GM12864 (cell line): ENCODE measurements around the gene MT2A.

Experiments used
- DNase-seq: peaks from one replicate; pipeline ENCODE4 v3.0.0-alpha.2; 2011; ENCODE audit warnings: low read depth
- H3K4me3 ChIP-seq: 2 replicates; pipeline ENCODE4 v1.5.1; 2011; ENCODE audit warnings: mild to moderate bottlenecking, low read depth, low read length, control low read depth
- TF ChIP-seq, protein P1 (sequence below): IDR thresholded peaks from 2 replicates; pipeline ENCODE4 v1.5.1; 2011; ENCODE audit warnings: low read depth, mild to moderate bottlenecking, moderate library complexity, low read length, control low read depth, inconsistent platforms; ENCODE audit errors: missing control alignments

MT2A gene

DNA sequence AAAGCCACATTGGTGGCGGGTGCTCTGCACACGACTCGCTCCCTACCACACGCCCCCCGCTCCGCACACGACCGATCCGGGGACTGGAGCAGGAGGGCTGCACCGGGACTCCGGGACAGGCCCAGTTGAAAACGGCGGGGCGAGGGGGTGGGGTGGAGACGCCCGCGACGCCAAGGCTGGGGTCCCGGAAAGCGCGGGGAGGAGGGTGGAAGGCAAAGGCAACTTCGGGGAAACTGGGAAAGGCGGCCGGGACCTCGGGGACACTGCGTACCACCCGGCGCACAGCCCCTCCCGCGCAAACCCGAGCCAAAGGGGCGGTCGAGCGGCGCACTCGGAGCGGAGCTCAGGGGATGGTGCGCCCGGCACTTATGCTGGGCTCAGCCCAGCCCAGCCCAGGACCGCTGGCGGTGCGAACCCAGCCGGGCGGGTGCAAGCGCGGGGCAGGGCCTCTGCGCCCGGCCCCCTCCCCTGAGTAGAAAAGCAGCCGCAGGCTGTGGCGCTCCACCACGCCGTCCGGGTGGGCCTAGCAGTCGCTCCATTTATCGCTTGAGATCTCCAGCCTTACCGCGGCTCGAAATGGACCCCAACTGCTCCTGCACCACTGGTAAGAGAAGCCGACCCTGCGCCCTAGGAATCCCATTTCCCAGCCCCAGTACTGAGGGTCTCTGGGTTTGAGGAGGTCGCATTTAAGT lies 23.9 kb downstream of the MT2A start, which contains the start of gene MT1M:
MT1M (plus strand) TSS at position 504 of the 692 bp plus-strand sequence; CDS start at position 577, 73 bp downstream.
- no peak for DNase-seq
- H3K4me3 ChIP-seq, result no peak within 1 kb of the TSS
- TF ChIP-seq, protein P1, sequence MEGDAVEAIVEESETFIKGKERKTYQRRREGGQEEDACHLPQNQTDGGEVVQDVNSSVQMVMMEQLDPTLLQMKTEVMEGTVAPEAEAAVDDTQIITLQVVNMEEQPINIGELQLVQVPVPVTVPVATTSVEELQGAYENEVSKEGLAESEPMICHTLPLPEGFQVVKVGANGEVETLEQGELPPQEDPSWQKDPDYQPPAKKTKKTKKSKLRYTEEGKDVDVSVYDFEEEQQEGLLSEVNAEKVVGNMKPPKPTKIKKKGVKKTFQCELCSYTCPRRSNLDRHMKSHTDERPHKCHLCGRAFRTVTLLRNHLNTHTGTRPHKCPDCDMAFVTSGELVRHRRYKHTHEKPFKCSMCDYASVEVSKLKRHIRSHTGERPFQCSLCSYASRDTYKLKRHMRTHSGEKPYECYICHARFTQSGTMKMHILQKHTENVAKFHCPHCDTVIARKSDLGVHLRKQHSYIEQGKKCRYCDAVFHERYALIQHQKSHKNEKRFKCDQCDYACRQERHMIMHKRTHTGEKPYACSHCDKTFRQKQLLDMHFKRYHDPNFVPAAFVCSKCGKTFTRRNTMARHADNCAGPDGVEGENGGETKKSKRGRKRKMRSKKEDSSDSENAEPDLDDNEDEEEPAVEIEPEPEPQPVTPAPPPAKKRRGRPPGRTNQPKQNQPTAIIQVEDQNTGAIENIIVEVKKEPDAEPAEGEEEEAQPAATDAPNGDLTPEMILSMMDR, result no peak

DNA sequence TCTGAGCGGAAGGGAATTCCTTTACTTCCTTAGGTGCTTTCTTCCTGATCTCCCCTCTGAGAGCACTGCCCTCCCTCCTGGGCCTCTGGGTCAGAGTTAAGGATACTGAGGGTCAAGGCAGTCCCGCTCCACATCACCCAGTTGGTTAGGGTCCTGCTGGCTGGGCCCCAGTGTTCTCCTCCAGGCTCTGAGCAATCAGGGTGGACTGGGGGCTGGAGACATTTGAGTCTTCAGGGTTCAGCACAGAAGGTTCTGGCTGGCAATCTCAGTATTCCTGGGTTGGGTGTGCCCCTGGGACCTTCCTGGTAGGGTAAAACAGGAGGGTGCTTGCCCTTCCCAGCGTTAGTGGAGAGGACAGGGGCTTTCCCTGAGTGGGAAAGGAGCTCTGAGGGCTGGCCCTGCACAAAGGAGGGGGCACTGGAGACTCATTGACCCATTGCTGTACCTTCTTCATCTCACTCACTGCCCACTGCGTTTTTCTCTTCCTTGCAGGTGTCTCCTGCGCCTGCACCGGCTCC lies 24.5 kb downstream of the MT2A start:
- no peak for DNase-seq
- no peak overlapping the region for H3K4me3 ChIP-seq
- TF ChIP-seq, protein P1, result no peak

DNA sequence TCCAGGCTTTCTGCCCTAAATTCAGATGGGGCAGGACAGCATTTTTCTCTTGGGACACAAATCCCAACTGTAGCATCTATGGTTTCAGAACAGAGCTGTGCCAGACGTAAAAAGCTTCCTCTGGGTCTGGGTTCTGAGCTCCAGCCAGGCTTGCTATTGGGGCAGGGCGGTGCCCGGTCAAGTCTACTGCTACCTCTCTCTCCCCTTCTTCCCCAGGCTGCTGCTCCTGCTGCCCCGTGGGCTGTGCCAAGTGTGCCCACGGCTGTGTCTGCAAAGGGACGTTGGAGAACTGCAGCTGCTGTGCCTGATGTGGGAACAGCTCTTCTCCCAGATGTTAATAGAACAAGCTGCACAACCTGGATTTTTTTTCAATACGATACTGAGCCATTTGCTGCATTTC lies 25.2 kb downstream of the MT2A start:
- no peak for DNase-seq
- TF ChIP-seq, protein P1, result no peak
- H3K4me3 ChIP-seq, result no peak overlapping the region

DNA sequence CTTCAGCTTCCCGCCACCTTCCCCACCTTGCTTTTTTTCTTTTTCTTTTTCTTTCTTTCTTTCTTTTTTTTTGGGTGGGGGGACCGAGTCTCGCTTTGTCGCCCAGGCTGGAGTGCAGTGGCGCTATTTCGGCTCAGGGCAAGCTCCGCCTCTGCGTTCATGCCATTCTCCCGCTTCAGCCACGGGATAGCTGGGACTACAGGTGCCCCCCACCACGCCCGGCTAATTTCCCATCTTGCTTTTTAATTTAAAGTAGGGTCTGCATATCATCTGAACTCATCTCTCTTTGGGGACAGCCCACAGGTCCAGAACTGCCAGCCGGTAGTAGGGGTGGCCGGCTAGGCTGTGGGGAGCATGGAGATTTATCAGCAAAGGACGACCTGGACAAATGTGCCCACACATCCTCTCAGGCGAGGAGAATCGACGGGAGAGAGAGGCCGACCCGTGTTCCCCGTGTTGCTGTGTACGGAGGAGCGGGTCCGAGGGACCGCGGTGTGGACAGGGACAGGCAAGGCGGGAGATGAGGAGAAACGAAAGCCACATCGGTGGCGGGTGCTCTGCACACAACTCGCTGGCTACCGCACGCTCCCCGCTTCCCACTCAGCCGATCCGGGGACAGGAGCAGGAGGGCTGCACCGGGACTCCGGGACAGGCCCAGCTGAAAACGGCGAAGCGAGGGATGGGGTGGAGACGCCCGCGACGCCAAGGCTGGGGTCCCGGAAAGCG lies 26.5 kb downstream of the MT2A start:
- H3K4me3 ChIP-seq, result no peak overlapping the region
- no peak for DNase-seq
- TF ChIP-seq, protein P1, result no peak

DNA sequence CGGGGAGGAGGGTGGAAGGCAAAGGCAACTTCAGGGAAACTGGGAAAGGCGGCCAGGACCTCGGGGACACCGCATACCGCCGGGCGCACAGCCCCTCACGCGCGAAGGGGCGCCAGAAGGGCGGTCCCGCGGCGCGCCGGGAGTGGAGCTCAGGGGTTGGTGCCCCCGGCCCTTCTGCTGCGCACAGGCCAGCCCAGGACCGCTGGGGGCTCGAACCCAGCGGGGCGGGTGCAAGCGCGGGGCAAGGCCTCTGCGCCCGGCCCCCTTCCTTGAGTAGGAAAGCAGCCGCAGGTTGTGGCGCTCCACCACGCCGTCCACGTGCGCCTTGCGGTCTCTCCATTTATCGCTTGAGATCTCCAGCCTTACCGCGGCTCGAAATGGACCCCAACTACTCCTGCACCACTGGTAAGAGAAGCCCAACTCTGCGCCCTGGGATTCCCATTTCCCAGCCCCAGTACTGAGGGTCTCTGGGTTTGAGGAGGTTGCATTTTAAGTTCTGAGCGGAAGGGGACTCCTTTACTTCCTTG lies 27.1 kb downstream of the MT2A start:
- no peak for DNase-seq
- TF ChIP-seq, protein P1, result no peak
- H3K4me3 ChIP-seq, result no peak overlapping the region

DNA sequence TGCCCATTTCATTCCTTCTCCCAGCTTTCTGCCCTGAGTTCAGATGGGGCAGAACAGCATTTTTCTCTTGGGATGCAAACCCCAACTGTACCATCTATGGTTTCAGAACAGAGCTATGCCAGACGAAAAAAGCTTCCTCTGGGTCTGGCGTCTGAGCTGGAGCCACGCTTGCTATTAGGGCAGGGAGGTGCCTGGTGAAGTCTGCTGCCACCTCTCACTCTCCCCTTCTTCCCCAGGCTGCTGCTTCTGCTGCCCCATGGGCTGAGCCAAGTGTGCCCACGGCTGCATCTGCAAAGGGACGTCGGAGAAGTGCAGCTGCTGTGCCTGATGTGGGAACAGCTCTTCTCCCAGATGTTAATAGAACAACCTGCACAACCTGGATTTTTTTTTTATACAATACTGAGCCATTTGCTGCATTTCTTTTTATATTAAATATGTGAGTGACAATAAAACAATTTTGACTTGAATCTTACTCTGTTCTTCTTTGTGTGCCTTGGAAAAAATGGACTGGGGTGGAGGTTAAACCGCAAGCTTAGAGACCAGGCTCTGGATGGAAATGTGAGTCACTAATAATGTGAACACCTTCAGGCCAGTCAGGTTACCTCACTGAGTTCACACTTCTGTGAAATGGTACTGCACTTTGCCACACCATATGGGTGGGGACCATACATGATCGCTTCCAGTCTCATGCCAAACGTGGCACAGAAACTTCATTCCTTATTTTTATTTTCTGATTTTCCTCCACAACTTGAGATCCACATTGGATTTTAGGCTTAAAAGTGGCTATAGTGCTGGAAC lies 28.4 kb downstream of the MT2A start:
- TF ChIP-seq, protein P1, result no peak
- DNase-seq, result no peak
- H3K4me3 ChIP-seq, result no peak overlapping the region
